ENCODE measurements around the gene LRMDA.

DNA sequence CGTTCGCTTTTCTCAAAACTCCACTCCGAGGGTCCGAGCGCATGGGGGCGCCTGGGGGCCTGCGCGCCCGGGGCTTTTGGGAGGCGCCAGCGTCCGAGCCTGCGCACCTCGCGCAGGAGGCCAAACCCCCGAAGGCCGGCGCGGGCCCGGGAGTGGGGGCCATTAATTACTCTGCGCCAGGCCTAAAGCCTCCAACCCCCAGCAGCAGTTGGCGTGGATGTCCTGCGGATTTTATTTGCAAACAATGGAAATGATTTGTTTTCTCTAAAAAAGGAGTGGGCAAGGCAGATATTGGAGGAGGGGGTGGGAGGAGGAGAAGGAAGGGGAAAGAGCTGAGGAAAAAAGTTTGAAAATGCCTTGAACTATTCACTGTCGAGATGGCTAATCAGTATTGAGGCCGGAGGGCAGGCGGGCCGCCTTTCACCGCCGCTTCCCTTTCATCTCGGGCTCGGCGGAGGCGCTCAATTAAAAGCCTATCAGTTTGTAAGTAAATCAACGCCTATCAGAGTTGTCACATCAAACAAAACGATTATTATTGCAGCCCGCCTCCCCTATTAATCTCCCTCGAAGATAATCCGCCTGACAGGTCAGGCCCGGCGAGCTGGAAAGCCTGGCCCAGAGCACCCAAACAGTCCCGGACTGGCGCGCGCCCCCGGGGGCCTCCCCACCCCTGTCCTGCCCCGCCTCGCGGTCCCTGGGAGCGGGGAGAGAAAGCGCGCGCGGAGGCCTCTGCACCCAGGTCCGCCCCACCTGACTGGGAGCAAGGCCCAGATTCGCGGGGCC lies 26.4 kb upstream of the LRMDA start:
- TF ChIP-seq, protein P1, sequence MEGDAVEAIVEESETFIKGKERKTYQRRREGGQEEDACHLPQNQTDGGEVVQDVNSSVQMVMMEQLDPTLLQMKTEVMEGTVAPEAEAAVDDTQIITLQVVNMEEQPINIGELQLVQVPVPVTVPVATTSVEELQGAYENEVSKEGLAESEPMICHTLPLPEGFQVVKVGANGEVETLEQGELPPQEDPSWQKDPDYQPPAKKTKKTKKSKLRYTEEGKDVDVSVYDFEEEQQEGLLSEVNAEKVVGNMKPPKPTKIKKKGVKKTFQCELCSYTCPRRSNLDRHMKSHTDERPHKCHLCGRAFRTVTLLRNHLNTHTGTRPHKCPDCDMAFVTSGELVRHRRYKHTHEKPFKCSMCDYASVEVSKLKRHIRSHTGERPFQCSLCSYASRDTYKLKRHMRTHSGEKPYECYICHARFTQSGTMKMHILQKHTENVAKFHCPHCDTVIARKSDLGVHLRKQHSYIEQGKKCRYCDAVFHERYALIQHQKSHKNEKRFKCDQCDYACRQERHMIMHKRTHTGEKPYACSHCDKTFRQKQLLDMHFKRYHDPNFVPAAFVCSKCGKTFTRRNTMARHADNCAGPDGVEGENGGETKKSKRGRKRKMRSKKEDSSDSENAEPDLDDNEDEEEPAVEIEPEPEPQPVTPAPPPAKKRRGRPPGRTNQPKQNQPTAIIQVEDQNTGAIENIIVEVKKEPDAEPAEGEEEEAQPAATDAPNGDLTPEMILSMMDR (conservative IDR thresholded peaks at IDR 0.05; ENCODE audit: low read length): no peak
- TF ChIP-seq EZH2phosphoT487 (IDR thresholded peaks at IDR 0.05; ENCODE audit: borderline replicate concordance): no peak

Measured in Loucy (cell line).